Measurements from ENCODE around the gene TWF1. TPM values are rescaled to one million over a fixed set of nuclear protein-coding genes. Genes with fewer than 3 reads are reported as not detected.

Gene TWF1
- total RNA-seq, 4 donors from 2014 or later: 115 to 181 (median 144) TPM

GRCh38 chr12:43842259-43842658 lies 36.1 kb upstream of the TWF1 start:
- TF ChIP-seq POLR2A (IDR thresholded peaks at IDR 0.05): no peak
- TF ChIP-seq CTCF (IDR thresholded peaks at IDR 0.05): no peak
- no peaks in the 10 kb centered on the region for H3K9me3 ChIP-seq
- H3K4me3 ChIP-seq (replicated peaks in 1 of 3): no peak overlapping the region
- intact Hi-C loops (cut with DNase I): no loop called here
- no peaks in the 10 kb centered on the region for H3K27me3 ChIP-seq
- no peak overlapping the region for H3K27ac ChIP-seq
- H3K36me3 ChIP-seq: no peaks in the 10 kb centered on the region
- WGBS, 2 donors: 69 to 74% methylated on average over 1 of the region's 1 CpG
- DNase-seq: no peak
- peaks cover 7 to 8% of the 10 kb centered on the region in 2 donors for H3K4me1 ChIP-seq

- H3K27ac ChIP-seq: no peak overlapping the region
- no peaks in the 10 kb centered on the region for H3K9me3 ChIP-seq
- no peak for DNase-seq
- intact Hi-C loops (cut with DNase I): no loop called here
- TF ChIP-seq POLR2A (IDR thresholded peaks at IDR 0.05) (no peak), CTCF (IDR thresholded peaks at IDR 0.05) (no peak)
- H3K4me1 ChIP-seq: peaks cover 12 to 13% of the 10 kb centered on the region in 2 donors
- H3K36me3 ChIP-seq: no peaks in the 10 kb centered on the region
- H3K4me3 ChIP-seq (replicated peaks in 1 of 3): no peak overlapping the region
- 97 to 98% methylated on average over 3 of the region's 3 CpGs for WGBS, 2 donors
- no peaks in the 10 kb centered on the region for H3K27me3 ChIP-seq
Observed at GRCh38 chr12:43841253-43841652, 35.1 kb upstream of the TWF1 start.

- intact Hi-C loops (cut with DNase I): no loop called here
- DNase-seq: no peak
Observed at GRCh38 chr12:43840338-43840737, 34.2 kb upstream of the TWF1 start.

GRCh38 chr12:43836475-43836989 lies 30.4 kb upstream of the TWF1 start:
- intact Hi-C loops (cut with DNase I): no loop called here
- peak; percentile 18 to 19 for DNase-seq
- WGBS, 2 donors: 1% methylated on average over 8 of the region's 8 CpGs

More at GRCh38 chr12:43840338-43840737, 34.2 kb upstream of the TWF1 start:
- TF ChIP-seq CTCF (IDR thresholded peaks at IDR 0.05): no peak
- TF ChIP-seq POLR2A (IDR thresholded peaks at IDR 0.05): no peak
- 90 to 92% methylated on average over 4 of the region's 4 CpGs for WGBS, 2 donors
- Histone ChIP-seq H3K4me3 (replicated peaks in 1 of 3) (no peak overlapping the region), H3K36me3 (no peaks in the 10 kb centered on the region), H3K9me3 (no peaks in the 10 kb centered on the region), H3K4me1 (peaks cover 12 to 13% of the 10 kb centered on the region in 2 donors), H3K27me3 (no peaks in the 10 kb centered on the region), H3K27ac (no peak overlapping the region)

More at GRCh38 chr12:43836475-43836989, 30.4 kb upstream of the TWF1 start:
- Histone ChIP-seq H3K4me3 (replicated peaks in 1 of 3) (peak overlapping the region; percentile 65 to 74 (median 69)), H3K27me3 (no peaks in the 10 kb centered on the region), H3K36me3 (no peaks in the 10 kb centered on the region), H3K9me3 (no peaks in the 10 kb centered on the region), H3K4me1 (peaks cover 7 to 13% of the 10 kb centered on the region in 2 donors), H3K27ac (peak overlapping the region; percentile 94 to 95 (median 95))
- no peak for TF ChIP-seq POLR2A (IDR thresholded peaks at IDR 0.05)
- no peak for TF ChIP-seq CTCF (IDR thresholded peaks at IDR 0.05)
